ENCODE measurements around the gene DCST2. TPM values are rescaled to one million over a fixed set of nuclear protein-coding genes. Genes with fewer than 3 reads are reported as not detected.

DCST2 gene
- total RNA-seq, 1 donor from 2014 or later: 0.23 TPM

DNA sequence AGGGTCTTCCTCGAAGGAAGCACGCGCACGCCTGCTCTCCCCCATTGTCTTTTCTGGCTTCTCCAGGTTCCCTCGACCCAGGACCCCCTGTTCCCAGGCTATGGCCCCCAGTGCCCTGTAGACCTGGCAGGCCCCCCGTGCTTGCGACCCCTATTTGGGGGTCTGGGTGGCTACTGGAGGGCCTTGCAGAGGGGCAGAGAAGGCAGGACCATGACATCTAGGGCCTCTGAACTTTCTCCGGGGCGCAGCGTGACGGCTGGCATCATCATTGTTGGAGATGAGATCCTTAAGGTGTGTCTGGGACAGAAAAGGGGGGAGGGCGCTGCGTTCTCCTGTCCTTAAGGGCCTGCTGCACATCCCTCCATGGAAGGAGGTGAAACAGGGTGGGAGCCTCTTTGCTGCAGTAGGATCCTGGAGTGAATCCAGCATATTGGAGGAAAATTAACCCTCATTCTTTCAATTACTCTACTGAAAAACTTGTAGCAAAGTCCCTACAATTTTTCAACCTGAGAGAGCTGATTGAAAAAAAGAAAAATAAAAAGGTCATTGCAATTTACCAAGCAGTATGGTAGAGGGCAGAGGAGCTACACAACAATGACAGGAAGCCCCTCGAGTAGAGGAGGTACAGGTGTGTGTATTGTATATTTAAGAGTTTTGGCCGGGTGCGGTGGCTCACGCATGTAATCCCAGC is 49.7 kb downstream of the DCST2 start:
- intact Hi-C loops (cut with micrococcal nuclease): loop anchor here (1.0 to 2.0 kb wide), 5 partner anchors 10 to 48 kb away; partner anchors contain the start of genes CKS1B and PMVK

DNA sequence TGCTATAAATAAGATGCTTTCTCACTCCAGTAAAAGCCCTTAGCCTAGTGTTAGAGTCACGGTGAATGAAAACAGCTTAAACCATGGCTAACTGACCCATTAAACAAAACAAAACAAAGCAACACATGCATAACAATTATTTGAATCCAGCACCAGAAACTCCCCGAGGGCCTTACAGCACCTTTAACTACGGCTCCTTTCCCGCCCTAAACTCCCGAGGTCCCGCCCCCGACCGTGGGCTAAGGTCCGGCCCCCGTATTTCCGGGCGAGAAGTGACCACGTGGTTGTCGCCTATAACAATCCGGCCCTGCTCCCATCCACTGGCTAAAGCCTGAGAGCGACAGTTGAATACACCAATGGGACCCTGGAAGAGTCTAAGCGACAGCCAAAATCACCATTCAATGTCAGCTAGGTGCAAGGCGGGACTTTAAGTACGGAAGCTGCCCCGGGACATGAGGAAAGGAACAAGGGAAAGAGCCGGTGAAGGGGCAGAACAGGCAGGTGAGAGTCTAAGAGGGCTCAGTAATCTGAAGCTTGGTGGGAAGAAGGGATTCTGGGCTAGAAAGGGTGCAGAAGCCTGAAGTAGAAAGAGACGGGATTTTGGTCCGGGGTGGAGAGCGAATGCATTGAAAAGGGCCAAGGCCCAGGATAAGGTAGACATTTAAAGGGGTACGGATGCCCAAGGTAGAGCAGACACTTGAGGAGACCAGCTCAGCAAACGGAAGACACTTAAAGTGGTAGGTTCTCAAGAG is 50.5 kb downstream of the DCST2 start, which contains the start of gene FLAD1:
Gene FLAD1 (plus strand): TSS at position 448 of the 752 bp plus-strand sequence. CDS start 351 bp downstream, outside the sequence.
- intact Hi-C loops (cut with micrococcal nuclease): loop anchor here (1.0 to 2.0 kb wide), 5 partner anchors 9 to 47 kb away; partner anchors contain the start of genes CKS1B and PMVK

DNA sequence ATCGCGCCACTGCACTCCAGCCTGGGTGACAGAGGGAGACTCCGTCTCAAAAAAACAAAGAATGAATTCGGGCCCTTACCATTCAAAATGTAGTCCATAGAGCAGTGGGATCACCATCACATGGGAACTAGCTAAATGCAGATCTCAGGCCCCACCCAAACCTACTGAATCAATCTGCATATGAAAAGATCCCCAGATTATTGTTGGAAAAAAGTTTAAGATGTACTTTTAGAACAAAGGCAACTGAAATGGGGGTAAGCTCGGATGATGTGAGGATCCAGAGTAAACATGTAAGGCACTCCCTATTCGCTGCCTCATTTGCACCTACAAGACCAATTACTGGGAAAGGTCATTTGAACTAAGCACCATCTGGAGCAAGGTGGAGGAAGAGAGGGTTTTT is 51.2 kb downstream of the DCST2 start:
- intact Hi-C loops (cut with micrococcal nuclease): loop anchor here (2.0 kb wide), 1 partner anchor 34 kb away; no protein-coding TSS in a partner anchor

DNA sequence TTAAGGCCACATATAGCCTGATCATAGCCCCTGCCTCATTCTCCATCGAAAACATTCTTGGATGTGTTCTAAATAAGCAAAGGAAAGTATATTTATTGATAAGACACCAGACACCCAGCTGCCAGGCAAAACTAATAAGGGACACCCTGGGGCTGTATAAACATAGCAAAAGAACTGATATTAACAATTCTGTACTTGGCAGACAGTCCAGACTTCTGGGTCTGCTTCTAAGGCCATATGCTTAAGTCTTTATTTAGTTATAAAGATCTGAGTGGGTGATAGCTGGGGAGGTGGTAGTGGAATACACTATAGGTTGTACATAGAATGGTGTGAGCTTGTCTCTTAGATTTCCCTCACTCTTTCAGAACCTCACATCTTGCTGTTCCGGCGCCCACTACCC is 55.2 kb downstream of the DCST2 start:
- intact Hi-C loops (cut with micrococcal nuclease): loop anchor here (10.0 kb wide), 1 partner anchor 196 kb away; the partner anchor contains the start of genes KRTCAP2 and TRIM46

DNA sequence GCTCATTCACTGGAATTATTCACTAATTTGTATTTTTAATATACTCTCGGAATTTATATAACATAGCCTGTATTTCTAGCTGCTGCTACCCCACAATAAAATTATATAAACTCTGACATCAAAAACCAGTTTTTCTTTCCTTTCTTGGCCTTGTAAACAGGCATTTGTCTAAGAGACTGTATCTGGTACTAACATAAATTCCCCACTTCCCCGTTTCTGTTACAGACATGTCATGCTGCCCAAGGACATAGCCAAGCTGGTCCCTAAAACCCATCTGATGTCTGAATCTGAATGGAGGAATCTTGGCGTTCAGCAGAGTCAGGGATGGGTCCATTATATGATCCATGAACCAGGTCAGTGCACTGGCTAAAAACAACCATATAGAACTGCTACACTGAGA is 55.8 kb downstream of the DCST2 start:
- intact Hi-C loops (cut with micrococcal nuclease): loop anchor here (10.0 kb wide), 1 partner anchor 197 kb away; the partner anchor contains the start of genes KRTCAP2 and TRIM46

DNA sequence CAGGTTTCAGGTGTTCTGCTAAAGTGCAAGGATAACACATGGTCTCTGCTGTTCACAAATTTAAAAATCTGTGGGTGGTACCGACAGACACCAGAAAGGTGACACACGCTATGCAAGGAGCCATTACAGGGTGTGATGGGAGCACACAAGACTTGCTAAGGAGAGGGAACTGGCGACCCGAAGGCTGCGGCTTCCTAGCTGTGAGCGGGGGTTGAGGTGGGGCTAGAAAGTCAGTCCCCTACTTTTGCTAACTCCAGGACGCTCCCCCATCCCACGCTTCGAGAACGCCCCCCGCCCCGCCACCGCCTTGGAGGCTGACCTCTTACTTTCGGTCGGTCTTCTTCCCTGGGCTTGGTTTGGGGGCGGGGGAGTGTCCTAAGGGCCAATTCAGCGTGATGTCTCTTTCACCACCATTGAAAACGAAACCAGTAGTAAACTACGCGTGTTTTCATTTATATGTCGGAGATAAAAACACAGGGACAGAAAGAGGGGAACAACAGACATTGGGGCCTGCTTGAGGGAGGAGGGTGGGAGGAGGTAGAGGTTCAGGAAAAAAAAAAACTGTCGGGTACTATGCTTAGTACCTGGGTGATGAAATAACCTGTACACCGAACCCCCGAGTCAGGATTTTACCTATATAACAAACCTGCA is 58.0 kb downstream of the DCST2 start:
- intact Hi-C loops (cut with micrococcal nuclease): loop anchor here (2.0 to 10.0 kb wide), 2 partner anchors 75 to 199 kb away; partner anchors contain the start of genes ADAM15, KRTCAP2 and TRIM46

DNA sequence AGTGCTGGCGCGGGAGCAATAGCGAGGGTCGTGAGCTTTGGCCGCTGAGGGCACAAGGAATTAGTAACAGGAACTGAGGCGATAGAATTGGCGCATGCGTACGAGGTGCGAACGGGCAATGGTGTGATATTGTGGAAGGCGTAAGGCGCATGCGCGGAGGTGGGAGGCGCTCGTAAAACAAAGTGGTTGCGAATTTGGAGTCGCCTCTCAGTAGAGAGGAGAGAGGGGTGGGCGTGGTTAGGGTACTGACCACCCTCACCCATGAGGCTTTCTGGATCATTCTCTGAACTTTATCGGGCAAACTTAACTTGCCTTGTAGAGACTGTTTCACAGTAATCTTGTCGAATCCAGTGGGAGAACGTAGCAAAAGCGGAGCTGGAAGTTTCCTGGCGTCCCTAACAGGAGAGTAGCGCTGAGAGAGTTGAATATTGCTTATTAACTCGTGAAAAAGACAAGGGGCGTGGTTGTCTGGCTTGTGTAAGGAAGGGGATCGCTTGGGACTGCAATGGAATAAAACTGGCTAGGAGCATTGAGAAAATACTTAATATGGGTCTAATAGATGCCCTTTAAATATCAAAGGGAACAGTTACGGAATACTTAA is 58.7 kb downstream of the DCST2 start:
- intact Hi-C loops (cut with micrococcal nuclease): loop anchor here (1.0 to 10.0 kb wide), 8 partner anchors 8 to 417 kb away; partner anchors contain the start of genes ADAM15, FLAD1, KRTCAP2 and PMVK

DNA sequence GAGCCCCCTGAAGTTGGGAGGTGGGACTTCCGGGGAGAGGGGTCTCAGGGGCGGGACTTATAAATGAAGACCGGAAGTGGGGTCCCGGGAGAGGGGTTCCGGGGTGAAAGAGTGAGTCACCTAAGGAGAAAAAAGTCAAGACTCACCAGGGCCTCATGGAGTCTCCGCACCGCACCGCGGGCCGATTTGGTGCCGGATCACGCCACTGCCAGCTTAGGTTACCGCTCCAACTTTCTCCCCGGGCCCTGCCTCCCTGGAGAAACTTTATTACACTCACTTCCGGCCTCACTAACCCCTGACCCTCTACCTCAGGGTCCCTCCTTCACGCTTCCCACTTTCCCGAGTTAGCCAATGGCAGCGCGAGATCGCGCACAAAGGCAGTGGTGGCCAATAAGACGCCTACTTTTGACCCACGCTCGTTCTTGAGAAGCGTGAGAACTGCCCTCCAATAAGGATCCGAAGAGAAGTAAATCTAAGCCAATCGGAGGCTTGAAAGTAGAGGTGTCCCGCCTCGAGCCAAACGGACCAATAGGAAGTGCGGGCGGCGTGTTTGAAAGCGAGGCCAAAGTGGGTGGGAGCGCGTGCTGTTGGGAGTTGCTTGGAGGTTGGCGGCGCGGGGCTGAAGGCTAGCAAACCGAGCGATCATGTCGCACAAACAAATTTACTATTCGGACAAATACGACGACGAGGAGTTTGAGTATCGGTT is 59.3 kb downstream of the DCST2 start, which contains the start of gene CKS1B:
Gene CKS1B (plus strand): TSS at position 580 of the 706 bp plus-strand sequence. CDS start 65 bp downstream, at position 645.
- intact Hi-C loops (cut with micrococcal nuclease): loop anchor here (1.0 to 10.0 kb wide), 8 partner anchors 9 to 416 kb away; partner anchors contain the start of genes ADAM15, FLAD1, KRTCAP2 and PMVK

DNA sequence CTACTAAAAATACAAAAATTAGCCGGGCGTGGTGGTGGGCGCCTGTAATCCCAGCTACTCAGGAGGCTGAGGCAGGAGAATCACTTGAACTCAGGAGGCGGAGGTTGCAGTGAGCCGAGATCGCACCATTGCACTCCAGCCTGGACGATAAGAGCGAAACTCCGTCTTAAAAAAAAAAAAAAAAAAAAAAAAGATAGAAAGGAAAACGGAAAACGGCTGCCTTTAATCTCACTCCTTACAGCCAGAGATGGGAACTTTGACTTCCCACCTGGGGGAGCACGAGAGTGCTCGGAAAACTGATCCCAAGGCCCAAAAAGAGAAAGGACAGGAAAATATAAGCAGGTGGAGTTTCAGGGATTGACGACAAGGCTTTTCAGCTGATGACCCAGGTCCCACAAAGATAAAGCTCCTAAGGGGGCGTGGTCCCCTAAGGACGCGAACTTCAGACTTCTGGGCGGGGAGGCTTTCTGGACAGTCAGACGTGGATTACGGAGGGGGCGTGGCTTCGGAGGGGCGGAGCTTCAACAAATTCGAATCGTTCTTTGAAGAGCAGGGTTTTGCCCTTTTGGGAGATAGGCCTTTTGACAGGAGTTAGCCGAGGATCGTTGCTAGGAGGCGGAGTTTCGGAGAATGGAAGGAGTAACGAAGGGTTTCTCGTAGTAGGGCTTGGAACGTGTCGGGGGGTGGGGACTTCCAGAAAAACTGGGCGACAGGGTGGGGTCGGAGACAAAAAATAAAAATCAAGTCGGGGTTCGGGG is 60.1 kb downstream of the DCST2 start:
- intact Hi-C loops (cut with micrococcal nuclease): loop anchor here (1.0 to 10.0 kb wide), 8 partner anchors 10 to 415 kb away; partner anchors contain the start of genes ADAM15, FLAD1, KRTCAP2 and PMVK

DNA sequence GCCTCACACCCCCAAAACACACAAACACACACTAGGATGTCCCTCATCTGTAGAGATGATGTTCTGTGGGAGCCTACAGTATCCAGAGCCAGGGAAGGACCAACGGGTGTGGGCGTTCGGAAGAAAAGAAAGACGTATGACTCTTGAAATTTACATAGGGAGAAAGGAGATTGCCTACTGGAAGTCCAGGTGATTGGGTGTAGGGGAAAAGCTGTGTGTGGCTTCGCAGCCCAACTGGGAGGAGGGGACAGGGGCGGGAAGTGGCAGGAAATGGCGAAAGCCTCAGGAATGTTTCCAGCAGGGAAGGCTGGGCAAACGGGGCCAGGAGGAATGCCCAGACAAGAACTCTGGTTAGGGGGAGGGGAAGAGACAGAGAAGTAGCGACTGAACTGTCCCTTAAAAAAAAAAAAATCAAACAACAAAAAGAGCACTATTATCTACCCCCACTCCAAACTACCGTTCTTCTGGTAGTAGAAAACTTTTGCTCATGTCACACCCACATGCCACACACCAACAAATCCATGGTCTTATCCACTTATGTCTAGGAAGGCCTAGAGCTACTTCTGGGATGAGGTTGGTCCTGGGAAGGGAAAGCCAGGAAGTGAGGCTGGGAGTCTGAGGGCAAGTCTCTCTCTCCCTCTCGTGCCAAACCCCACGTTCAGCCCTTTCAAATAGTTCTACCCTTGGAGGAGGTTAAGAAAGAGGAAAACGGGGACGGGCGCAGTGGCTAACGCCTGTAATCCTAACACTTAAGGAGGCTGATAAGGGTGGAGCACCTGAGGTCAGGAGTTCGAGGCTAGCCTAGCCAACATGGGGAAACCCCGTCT is 60.9 kb downstream of the DCST2 start:
- intact Hi-C loops (cut with micrococcal nuclease): loop anchor here (10.0 kb wide), 1 partner anchor 202 kb away; the partner anchor contains the start of genes KRTCAP2 and TRIM46

DNA sequence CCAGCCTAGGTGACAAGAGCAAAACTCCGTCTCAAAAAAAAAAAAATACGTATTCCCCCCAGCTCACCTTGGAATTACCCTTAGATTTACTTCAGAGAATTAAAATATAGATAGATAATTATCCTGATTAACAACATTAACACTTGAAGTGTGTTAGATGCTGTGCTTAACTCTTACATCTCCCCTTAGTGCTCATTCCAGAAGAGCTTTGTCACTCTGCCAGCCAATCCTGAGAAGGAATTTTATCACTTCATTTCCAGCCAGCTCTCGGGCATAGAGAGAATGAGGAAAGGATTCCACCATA is 61.4 kb downstream of the DCST2 start:
- intact Hi-C loops (cut with micrococcal nuclease): loop anchor here (10.0 kb wide), 1 partner anchor 203 kb away; the partner anchor contains the start of genes KRTCAP2 and TRIM46

DNA sequence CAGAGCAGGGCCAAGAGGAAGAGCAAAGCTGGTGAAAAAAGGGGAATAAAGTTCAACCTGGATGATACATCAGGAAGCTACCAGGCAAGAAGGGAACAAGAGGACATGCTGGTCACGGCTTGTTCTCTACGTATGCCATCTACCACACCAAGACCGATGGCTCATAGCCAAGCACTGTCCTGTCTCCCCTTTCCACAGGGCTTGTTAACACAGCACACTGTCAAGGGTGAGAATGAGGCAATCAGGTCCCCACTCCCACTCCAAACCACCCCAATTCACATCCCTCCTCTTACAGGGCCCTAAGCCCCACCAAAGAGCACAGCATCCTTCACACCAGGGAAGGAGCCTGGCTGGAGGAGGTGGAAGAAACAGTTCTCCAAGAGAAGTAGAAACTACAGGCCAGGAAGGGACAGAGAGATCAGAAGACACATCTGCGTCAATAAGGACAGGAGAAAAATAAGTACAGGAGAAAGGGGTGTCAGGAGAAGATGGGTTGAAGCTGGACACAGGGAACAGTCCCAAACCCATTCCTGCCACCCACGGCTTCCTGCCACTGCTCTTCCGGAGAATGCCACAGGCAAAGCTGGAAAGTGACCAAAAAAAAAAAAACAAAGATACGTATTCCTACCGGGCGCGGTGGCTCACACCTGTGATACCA is 62.1 kb downstream of the DCST2 start:
- intact Hi-C loops (cut with micrococcal nuclease): loop anchor here (10.0 kb wide), 1 partner anchor 203 kb away; the partner anchor contains the start of genes KRTCAP2 and TRIM46

DNA sequence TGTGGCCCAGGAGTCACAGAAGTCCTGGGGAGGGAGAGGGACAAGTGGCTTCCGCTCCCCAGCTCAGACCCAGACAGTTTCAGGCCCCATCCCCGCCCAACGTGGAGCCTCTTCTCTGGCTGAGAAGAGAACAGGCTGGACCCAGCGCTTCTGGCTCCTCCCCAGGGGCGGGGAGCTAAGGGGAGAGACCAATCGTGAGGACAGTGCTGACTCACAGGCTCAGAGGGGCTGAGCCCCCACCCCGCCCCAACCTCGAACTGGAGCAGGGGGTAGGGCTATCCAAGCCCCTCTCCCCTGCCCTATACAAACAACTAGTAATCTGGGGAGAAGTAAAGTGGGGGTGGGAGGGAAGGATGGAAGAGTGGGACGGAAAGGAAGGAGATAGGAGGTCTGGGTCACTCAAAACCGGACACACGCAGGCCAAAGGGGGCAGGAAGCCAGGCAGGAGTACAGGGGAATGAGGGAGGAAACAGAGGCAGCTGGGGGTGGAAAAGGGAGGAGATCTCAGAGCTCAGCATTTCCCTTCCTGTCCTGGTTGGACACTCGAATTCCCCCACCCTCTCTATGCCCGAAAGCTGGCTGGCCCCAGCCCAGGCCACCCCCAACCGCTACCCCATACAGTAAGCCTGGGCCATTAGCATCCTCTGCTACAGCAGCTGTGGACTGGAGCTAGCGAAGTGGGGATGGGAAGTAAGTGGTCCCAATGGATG is 62.8 kb downstream of the DCST2 start, which contains the start of gene SHC1:
Gene SHC1 (minus strand): TSS at position 117 of the 710 bp plus-strand sequence. CDS start 221 bp downstream, outside the sequence.
- intact Hi-C loops (cut with micrococcal nuclease): loop anchor here (10.0 kb wide), 1 partner anchor 204 kb away; the partner anchor contains the start of genes KRTCAP2 and TRIM46

DNA sequence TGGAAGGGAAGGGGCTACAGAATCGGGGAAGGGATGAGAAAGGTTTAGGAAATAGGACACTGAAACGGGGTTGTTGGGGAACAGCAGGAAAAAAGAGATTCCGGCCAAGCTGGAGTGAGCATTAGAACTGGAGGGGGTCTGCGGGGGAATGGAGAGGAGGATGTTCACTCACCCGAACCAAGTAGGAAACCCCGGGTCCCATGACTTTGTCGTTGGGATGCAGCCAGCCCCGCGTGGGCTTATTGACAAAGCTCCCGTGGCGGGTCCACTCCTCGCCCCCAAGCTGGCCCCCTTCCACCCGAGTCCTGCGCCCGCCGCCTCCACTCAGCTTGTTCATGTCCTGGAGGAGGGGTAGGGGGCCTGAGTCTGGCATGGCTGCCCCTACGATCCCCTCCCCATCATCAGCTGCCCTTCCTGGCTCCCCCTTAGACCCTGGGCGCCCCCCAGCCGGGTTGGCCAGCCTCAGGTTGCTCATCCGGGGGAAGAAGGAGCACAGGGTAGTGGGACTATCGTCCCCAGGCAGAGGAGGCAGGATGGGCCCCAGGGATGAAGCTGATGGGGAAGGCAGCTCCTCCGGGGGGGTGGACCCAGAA is 63.6 kb downstream of the DCST2 start:
- intact Hi-C loops (cut with micrococcal nuclease): loop anchor here (10.0 kb wide), 1 partner anchor 205 kb away; the partner anchor contains the start of genes KRTCAP2 and TRIM46

DNA sequence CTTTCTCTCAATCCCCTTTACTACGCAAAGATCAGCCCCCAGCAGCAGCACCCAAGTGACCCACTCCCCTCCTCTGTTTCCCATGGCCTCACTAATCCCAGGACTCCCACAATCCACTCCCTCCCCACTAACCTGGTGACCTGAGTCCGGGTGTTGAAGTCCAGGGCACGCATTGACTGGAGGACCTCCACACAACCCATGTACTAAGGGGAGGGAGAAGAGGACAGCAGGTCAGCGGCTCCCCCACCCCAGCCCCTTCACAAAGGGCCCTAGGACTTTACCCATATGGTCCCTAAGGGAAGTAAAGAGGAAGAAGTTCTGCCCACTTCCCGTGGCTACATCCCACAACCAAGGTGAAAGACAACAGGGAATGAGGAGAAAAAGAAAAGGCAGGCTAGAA is 64.3 kb downstream of the DCST2 start:
- intact Hi-C loops (cut with micrococcal nuclease): no loop called here

DNA sequence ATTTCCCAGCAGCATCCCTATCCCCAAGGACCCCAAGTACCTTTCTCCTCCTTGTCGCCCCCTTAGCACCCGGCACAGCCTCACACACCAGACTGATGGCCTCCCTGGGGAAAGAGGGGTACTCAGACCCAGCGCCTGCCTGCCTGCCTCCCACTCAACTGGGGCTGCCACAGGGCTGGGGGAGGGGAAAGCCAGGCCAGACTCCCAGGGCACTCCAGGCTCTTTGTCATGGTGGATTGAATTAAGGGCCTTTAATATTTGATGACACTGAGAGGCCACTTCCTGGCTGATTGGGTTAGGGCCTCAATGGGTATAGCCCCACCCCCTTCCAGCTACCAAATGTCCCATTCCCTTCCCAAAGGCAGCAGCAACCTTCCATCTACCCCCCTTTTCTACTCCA is 64.8 kb downstream of the DCST2 start:
- intact Hi-C loops (cut with micrococcal nuclease): no loop called here
